ENCODE results near the gene EGFR.

EGFR gene

GRCh38 chr7:55020466-55020871 is 1.7 kb downstream of the EGFR start:
- Histone ChIP-seq H3K36me3 (no peaks in the 10 kb centered on the region), H3K4me3 (peak overlapping the region; percentile 73 to 84), H3K27ac (peak overlapping the region; percentile 93 to 94), H3K4me1 (peaks cover 0 to 61% (median 42%) of the 10 kb centered on the region in 4 donors), H3K9me3 (no peaks in the 10 kb centered on the region), H3K27me3 (no peaks in the 10 kb centered on the region)
- intact Hi-C loops (cut with DNase I; ENCODE audit: low total_unique reads): loop anchor here (5.0 kb wide), 1 partner anchor 47 kb away; no protein-coding TSS in a partner anchor
- no peak for TF ChIP-seq CTCF (IDR thresholded peaks at IDR 0.05)
- peak; percentile 47 to 84 for DNase-seq

DNA sequence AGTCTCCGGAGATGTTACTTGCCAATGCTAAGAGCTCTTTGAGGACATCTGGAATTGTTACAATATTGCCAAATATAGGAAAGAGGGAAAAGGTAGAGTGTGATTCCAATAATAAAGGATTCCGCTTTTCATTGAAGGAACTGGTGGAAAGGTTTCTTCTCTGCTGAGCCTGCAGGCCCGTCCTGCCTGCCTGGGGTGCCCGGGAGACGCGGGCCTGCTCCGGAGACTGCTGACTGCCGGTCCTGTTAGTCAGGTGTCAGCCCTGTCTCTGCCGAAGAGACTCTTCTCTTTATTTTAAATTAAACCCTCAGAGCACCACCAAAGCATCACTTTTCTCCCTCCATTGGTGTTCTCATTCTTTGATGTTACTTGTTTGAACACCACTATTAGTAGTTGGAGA is 2.2 kb downstream of the EGFR start:
- no peaks in the 10 kb centered on the region for H3K36me3 ChIP-seq
- no peaks in the 10 kb centered on the region for H3K27me3 ChIP-seq
- intact Hi-C loops (cut with DNase I; ENCODE audit: low total_unique reads): loop anchor here (5.0 kb wide), 1 partner anchor 46 kb away; no protein-coding TSS in a partner anchor
- TF ChIP-seq CTCF (IDR thresholded peaks at IDR 0.05): no peak
- no peak for DNase-seq
- no peaks in the 10 kb centered on the region for H3K9me3 ChIP-seq
- H3K4me3 ChIP-seq: peak overlapping the region; percentile 73 to 84
- H3K27ac ChIP-seq: peak overlapping the region; percentile 93 to 94
- H3K4me1 ChIP-seq: peaks cover 0 to 67% (median 48%) of the 10 kb centered on the region in 4 donors

- H3K36me3 ChIP-seq: no peaks in the 10 kb centered on the region
- H3K27me3 ChIP-seq: no peaks in the 10 kb centered on the region
- peak overlapping the region; percentile 93 to 94 for H3K27ac ChIP-seq
- H3K4me1 ChIP-seq: peaks cover 0 to 79% (median 60%) of the 10 kb centered on the region in 4 donors
- H3K4me3 ChIP-seq: peak overlapping the region; percentile 22 to 25
- DNase-seq: no peak
- intact Hi-C loops (cut with DNase I; ENCODE audit: low total_unique reads): loop anchor here (5.0 kb wide), 1 partner anchor 45 kb away; no protein-coding TSS in a partner anchor
- TF ChIP-seq CTCF (IDR thresholded peaks at IDR 0.05): no peak
- H3K9me3 ChIP-seq: no peaks in the 10 kb centered on the region
These were observed 3.5 kb downstream of the EGFR start for GRCh38 chr7:55022002-55022985.

- no peak for TF ChIP-seq CTCF (IDR thresholded peaks at IDR 0.05)
- Histone ChIP-seq H3K4me3 (no peak overlapping the region), H3K4me1 (peaks cover 0 to 81% (median 59%) of the 10 kb centered on the region in 4 donors), H3K36me3 (no peaks in the 10 kb centered on the region), H3K27ac (peak overlapping the region; percentile 59 to 93), H3K9me3 (no peaks in the 10 kb centered on the region), H3K27me3 (no peaks in the 10 kb centered on the region)
- no peak for DNase-seq
- intact Hi-C loops (cut with DNase I; ENCODE audit: low total_unique reads): loop anchor here (5.0 kb wide), 1 partner anchor 43 kb away; no protein-coding TSS in a partner anchor
These were observed 5.2 kb downstream of the EGFR start for GRCh38 chr7:55023841-55024505.

DNA sequence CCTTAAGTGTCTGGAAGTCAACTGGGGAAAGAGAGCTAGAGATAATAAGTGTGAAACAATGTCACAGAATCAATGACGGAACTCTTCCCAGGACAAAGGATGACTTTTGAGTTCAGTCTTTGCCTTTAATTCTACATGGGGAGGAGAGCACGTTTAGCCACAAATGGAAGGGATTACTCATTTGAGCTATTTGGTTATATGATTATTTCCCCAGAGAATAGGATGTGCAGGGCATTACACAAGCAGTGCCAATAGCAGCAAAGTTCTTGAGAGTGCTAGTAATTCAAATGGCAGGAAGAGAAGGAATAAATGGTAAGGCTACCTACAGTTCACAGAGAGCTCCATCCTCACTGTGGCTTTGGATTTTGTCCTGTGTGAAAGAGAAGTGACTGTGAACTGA is 6.0 kb downstream of the EGFR start:
- peaks cover 0 to 89% (median 61%) of the 10 kb centered on the region in 4 donors for H3K4me1 ChIP-seq
- no peak overlapping the region for H3K4me3 ChIP-seq
- DNase-seq: no peak
- H3K27me3 ChIP-seq: no peaks in the 10 kb centered on the region
- intact Hi-C loops (cut with DNase I; ENCODE audit: low total_unique reads): loop anchor here (5.0 kb wide), 1 partner anchor 43 kb away; no protein-coding TSS in a partner anchor
- peak overlapping the region; percentile 59 to 93 for H3K27ac ChIP-seq
- H3K36me3 ChIP-seq: no peaks in the 10 kb centered on the region
- no peak for TF ChIP-seq CTCF (IDR thresholded peaks at IDR 0.05)
- H3K9me3 ChIP-seq: no peaks in the 10 kb centered on the region

Measured in tibial artery (tissue), 4 donors.